OCI-LY1 (cell line): Measurements from ENCODE around the gene NPAS1.
A peak's percentile ranks its signal among the peaks of the same experiment; 100 is the strongest.

Source experiments
- H2AFZ ChIP-seq: fragments of 200-600 bp; sonication (generic), shearing (Covaris generic); 2 replicates; pipeline ENCODE4 v1.6.0; 2014; ENCODE audit warnings: antibody characterized with exemption, mild to moderate bottlenecking, low read length
- H3F3A ChIP-seq: fragments of 200-600 bp; sonication (generic), shearing (Covaris generic); 2 replicates; pipeline ENCODE4 v1.6.0; 2014; ENCODE audit warnings: mild to moderate bottlenecking, antibody characterized with exemption, low read length, moderate library complexity; ENCODE audit not compliant: insufficient read depth
- H3K27ac ChIP-seq: fragments of 200-600 bp; sonication (generic); 2 replicates; pipeline ENCODE4 v1.5.1; 2014; ENCODE audit warnings: low read length, mixed run types, mild to moderate bottlenecking, low read depth; ENCODE audit not compliant: poor library complexity, severe bottlenecking
- H3K27me3 ChIP-seq: fragments of 200-600 bp; sonication (generic); 2 replicates; pipeline ENCODE4 v1.6.0; 2014; ENCODE audit warnings: antibody characterized with exemption, mild to moderate bottlenecking, low read length, moderate library complexity; ENCODE audit not compliant: insufficient read depth
- H3K36me3 ChIP-seq: fragments of 200-600 bp; sonication (generic); 2 replicates; pipeline ENCODE4 v1.6.1; 2014; ENCODE audit warnings: mild to moderate bottlenecking, antibody characterized with exemption, low read length, moderate library complexity, mixed read lengths; ENCODE audit not compliant: insufficient read depth
- H3K4me1 ChIP-seq: fragments of 200-600 bp; sonication (generic); 2 replicates; pipeline ENCODE4 v1.5.1; 2014; ENCODE audit warnings: mild to moderate bottlenecking, low read length, moderate library complexity; ENCODE audit not compliant: insufficient read depth, severe bottlenecking
- H3K4me2 ChIP-seq: fragments of 200-600 bp; sonication (generic), shearing (Covaris generic); 2 replicates; pipeline ENCODE4 v1.6.1; 2014; ENCODE audit warnings: low read length
- H3K4me3 ChIP-seq: fragments of 200-600 bp; sonication (generic); 2 replicates; pipeline ENCODE4 v1.5.1; 2014; ENCODE audit warnings: low read length, low read depth, mild to moderate bottlenecking, mixed read lengths; ENCODE audit not compliant: poor library complexity, severe bottlenecking
- H3K79me2 ChIP-seq: fragments of 200-600 bp; shearing (Covaris generic); 2 replicates; pipeline ENCODE4 v1.6.1; 2016; ENCODE audit warnings: mixed run types, low read length, mixed read lengths; ENCODE audit not compliant: insufficient read depth
- H3K9ac ChIP-seq: fragments of 200-600 bp; sonication (generic), shearing (Covaris generic); 2 replicates; pipeline ENCODE4 v1.6.1; 2014; ENCODE audit warnings: mild to moderate bottlenecking, low read length, mixed read lengths
- H3K9me2 ChIP-seq: fragments of 200-600 bp; sonication (generic), shearing (Covaris generic); 2 replicates; pipeline ENCODE4 v1.6.1; 2014; ENCODE audit warnings: low read depth, mild to moderate bottlenecking, low read length, mixed read lengths
- H3K9me3 ChIP-seq: fragments of 200-600 bp; shearing (Covaris generic); 2 replicates; pipeline ENCODE4 v1.6.1; 2014; ENCODE audit warnings: low read length, mixed read lengths
- H4K20me1 ChIP-seq: fragments of 200-600 bp; sonication (generic), shearing (Covaris generic); 2 replicates; pipeline ENCODE4 v1.6.0; 2016; ENCODE audit warnings: mild to moderate bottlenecking, low read length; ENCODE audit not compliant: insufficient read depth
- CTCF ChIP-seq: fragments of 200-600 bp; sonication (generic), shearing (Covaris generic); IDR thresholded peaks from 2 replicates; pipeline ENCODE4 v1.5.1; 2017; ENCODE audit warnings: mild to moderate bottlenecking, antibody characterized with exemption, low read length, moderate library complexity, mixed read lengths
- EZH2 ChIP-seq: fragments of 200-600 bp; sonication (generic), shearing (Covaris generic); IDR thresholded peaks from 2 replicates; pipeline ENCODE4 v1.8.0; 2017; ENCODE audit warnings: borderline replicate concordance, mixed run types, mild to moderate bottlenecking, antibody characterized with exemption, low read length, moderate library complexity, mixed read lengths

NPAS1 gene

GRCh38 chr19:47032171-47032811, 12.7 kb downstream of the NPAS1 start:
- Histone ChIP-seq H3K4me3 (no peak overlapping the region), H3K4me2 (no peak overlapping the region), H3F3A (no peaks in the 10 kb centered on the region), H4K20me1 (no peaks in the 10 kb centered on the region), H3K4me1 (peaks cover 19% of the 10 kb centered on the region), H3K9me2 (no peaks in the 10 kb centered on the region), H3K9me3 (no peaks in the 10 kb centered on the region), H2AFZ (no peak overlapping the region), H3K9ac (no peak overlapping the region), H3K79me2 (no peaks in the 10 kb centered on the region), H3K27ac (no peak overlapping the region), H3K27me3 (peaks cover 3% of the 10 kb centered on the region; the same call in 1 of the 2 replicates), H3K36me3 (no peaks in the 10 kb centered on the region)
- TF ChIP-seq EZH2 (no peak), CTCF (peak; percentile 92)

- Histone ChIP-seq H3K9ac (peak overlapping the region; percentile 75), H3K4me1 (peaks cover 19% of the 10 kb centered on the region), H3K79me2 (no peaks in the 10 kb centered on the region), H3K9me3 (no peaks in the 10 kb centered on the region), H3K27ac (peak overlapping the region; percentile 58), H3K36me3 (no peaks in the 10 kb centered on the region), H3K27me3 (no peaks in the 10 kb centered on the region; the same call in 1 of the 2 replicates), H3F3A (no peaks in the 10 kb centered on the region), H3K9me2 (no peaks in the 10 kb centered on the region), H2AFZ (0 out of 2 replicates have a peak overlapping the region, but pooled peaks have one; percentile 36), H3K4me2 (peak overlapping the region; percentile 95), H4K20me1 (no peaks in the 10 kb centered on the region), H3K4me3 (peak overlapping the region; percentile 67)
- TF ChIP-seq EZH2 (no peak), CTCF (peak; percentile 83)
These were observed 15.8 kb downstream of the NPAS1 start for GRCh38 chr19:47035127-47036096.

GRCh38 chr19:47036097-47036651, 16.5 kb downstream of the NPAS1 start:
- no peaks in the 10 kb centered on the region for H3K9me2 ChIP-seq
- H3K9me3 ChIP-seq = no peaks in the 10 kb centered on the region
- peaks cover 19% of the 10 kb centered on the region for H3K4me1 ChIP-seq
- peak overlapping the region; percentile 95 for H3K4me2 ChIP-seq
- H3K79me2 ChIP-seq = no peaks in the 10 kb centered on the region
- no peaks in the 10 kb centered on the region for H3F3A ChIP-seq
- H4K20me1 ChIP-seq = no peaks in the 10 kb centered on the region
- TF ChIP-seq CTCF (no peak), EZH2 (no peak)
- no peaks in the 10 kb centered on the region; the same call in 1 of the 2 replicates for H3K27me3 ChIP-seq
- no peak overlapping the region for H2AFZ ChIP-seq
- H3K9ac ChIP-seq = peak overlapping the region; percentile 75
- H3K4me3 ChIP-seq = peak overlapping the region; percentile 67
- peak overlapping the region; percentile 43 for H3K27ac ChIP-seq
- no peaks in the 10 kb centered on the region for H3K36me3 ChIP-seq
